ENCODE measurements around the gene DIAPH1.

The DIAPH1 gene

GRCh38 chr5:141543053-141543452, 75.7 kb downstream of the DIAPH1 start:
- no peak overlapping the region for H3K27ac ChIP-seq
- TF ChIP-seq ZFX (IDR thresholded peaks at IDR 0.05) (no peak), CTCF (conservative IDR thresholded peaks at IDR 0.05) (no peak)

GRCh38 chr5:141534492-141535213, 84.1 kb downstream of the DIAPH1 start:
- TF ChIP-seq ZFX (IDR thresholded peaks at IDR 0.05) (no peak), CTCF (conservative IDR thresholded peaks at IDR 0.05) (no peak)
- no peak overlapping the region for H3K27ac ChIP-seq

GRCh38 chr5:141533897-141534296, 84.9 kb downstream of the DIAPH1 start:
- no peak overlapping the region for H3K27ac ChIP-seq
- TF ChIP-seq ZFX (IDR thresholded peaks at IDR 0.05) (no peak), CTCF (conservative IDR thresholded peaks at IDR 0.05) (no peak)

- no peak overlapping the region for H3K27ac ChIP-seq
- no peak for TF ChIP-seq CTCF (conservative IDR thresholded peaks at IDR 0.05)
- no peak for TF ChIP-seq ZFX (IDR thresholded peaks at IDR 0.05)
These were observed 86.1 kb downstream of the DIAPH1 start for GRCh38 chr5:141532726-141533125.

- H3K27ac ChIP-seq, result no peak overlapping the region
- TF ChIP-seq CTCF (conservative IDR thresholded peaks at IDR 0.05) (no peak), ZFX (IDR thresholded peaks at IDR 0.05) (no peak)
These were observed 88.9 kb downstream of the DIAPH1 start for GRCh38 chr5:141529873-141530272.

- H3K27ac ChIP-seq, result no peak overlapping the region; the same call in 1 of the 2 replicates
- TF ChIP-seq ZFX (IDR thresholded peaks at IDR 0.05) (no peak), CTCF (conservative IDR thresholded peaks at IDR 0.05) (no peak)
These were observed 89.8 kb downstream of the DIAPH1 start for GRCh38 chr5:141529002-141529401.

- no peak overlapping the region; the same call in 1 of the 2 replicates for H3K27ac ChIP-seq
- no peak for TF ChIP-seq ZFX (IDR thresholded peaks at IDR 0.05)
These were observed 90.4 kb downstream of the DIAPH1 start for GRCh38 chr5:141528291-141528984.

Data from C4-2B (cell line).